Kidney (tissue), 14 donors: ENCODE data around the gene P2RX1. TPM values are rescaled to one million over a fixed set of nuclear protein-coding genes. Genes with fewer than 3 reads are reported as not detected.

Experiments
- DNase-seq, 5 donors: peaks; one replicate each; pipeline ENCODE4 v3.0.0-alpha.2; 2013 to 2020
- FAIRE-seq: peaks from 2 replicates; lab custom pipeline; 2012; peaks lifted over from hg19 to GRCh38; lab: Jason Lieb, UNC
- H3K27ac ChIP-seq, 2 donors: one replicate each; pipeline ENCODE4 v1.7.0; 2013; ENCODE audit warnings: low read depth in 2 of 2, low read length in 2 of 2, inconsistent platforms in 1 of 2
- H3K27me3 ChIP-seq: one replicate; pipeline ENCODE4 v1.7.1; 2013; ENCODE audit warnings: low read length, inconsistent platforms; ENCODE audit not compliant: control insufficient read depth, insufficient read depth
- H3K36me3 ChIP-seq, 3 donors: one replicate each; pipeline versions ENCODE4 v1.7.0 to v1.7.1; 2013; ENCODE audit warnings: low read length in 3 of 3, control low read depth in 1 of 3, inconsistent platforms in 1 of 3; ENCODE audit not compliant: insufficient read depth in 3 of 3, control insufficient read depth in 2 of 3
- H3K4me1 ChIP-seq, 3 donors: one replicate each; pipeline versions ENCODE4 v1.7.0 to v1.7.1; 2013; ENCODE audit warnings: low read length in 3 of 3, inconsistent platforms in 1 of 3, low read depth in 1 of 3; ENCODE audit not compliant: control insufficient read depth in 2 of 3, insufficient read depth in 2 of 3
- H3K4me3 ChIP-seq, 3 donors: one replicate each; pipeline versions ENCODE4 v1.7.0 to v1.8.1; 2013; ENCODE audit warnings: low read length in 3 of 3, control low read depth in 1 of 3, inconsistent platforms in 1 of 3
- H3K9ac ChIP-seq, 3 donors: one replicate each; pipeline versions ENCODE4 v1.7.0 to v1.7.1; 2013; ENCODE audit warnings: low read length in 3 of 3, control low read depth in 1 of 3, inconsistent platforms in 1 of 3
- H3K9me3 ChIP-seq, 3 donors: one replicate each; pipeline versions ENCODE4 v1.7.0 to v1.7.1; 2013; ENCODE audit warnings: low read length in 3 of 3, control low read depth in 1 of 3, inconsistent platforms in 1 of 3; ENCODE audit not compliant: control insufficient read depth in 2 of 3, insufficient read depth in 1 of 3
- intact Hi-C: fragments of 100-400 bp; cut with DNase I; formaldehyde crosslinking; loops from one replicate; pipeline ENCODE4 v1.11.1; 2022
- polyA plus RNA-seq: library from polyadenylated mRNA; stranded (reverse); fragments of 350-450 nt; fragmentation: Illumina TruSeq; extraction: RNeasy Lipid Tissue Mini Kit (QIAGEN cat#74804); gene quantifications from one replicate; pipeline ENCODE4 v1.2.3, GENCODE V29; 2014; ENCODE audit warnings: low read depth, low replicate concordance; ENCODE audit not compliant: insufficient read depth
- total RNA-seq: library from RNA; stranded (reverse); fragmentation: NEBNext Ultra II Directional; extraction: Animal tissue kit (Norgen Biotek cat#: 25700); gene quantifications from one replicate; pipeline ENCODE4 v1.2.1, GENCODE V29; 2021
- TF ChIP-seq, protein P1 (sequence below): IDR thresholded peaks from 3 replicates; pipeline ENCODE4 v1.5.1; 2012; ENCODE audit warnings: mild to moderate bottlenecking, moderate library complexity, borderline replicate concordance; ENCODE audit not compliant: insufficient read depth; ENCODE audit errors: extremely low read depth
- donor health status: control.
- donor health status: control.
- donor health status: control.
- donor health status: control.
- donor health status: control.
- donor health status: DM: yes; HTN: yes; CAD: no.
- donor health status: Normal renal cell carcinoma (clear cell type).

P2RX1 gene
- total and polyA plus RNA-seq, 2 donors from 2014 or later, result 3.1 to 11.2 TPM

- H3K9me3 ChIP-seq, result no peaks in the 10 kb centered on the region
- intact Hi-C loops, result no loop called here
- H3K4me1 ChIP-seq, result peaks cover 0 to 18% (median 13%) of the 10 kb centered on the region in 3 donors
- H3K36me3 ChIP-seq, result no peaks in the 10 kb centered on the region
- DNase-seq (peak in 1 of 5 donors; percentile 74), FAIRE-seq (no peak)
- peaks cover under 1% of the 10 kb centered on the region for H3K27me3 ChIP-seq
- H3K9ac ChIP-seq, result no peak overlapping the region
- H3K27ac ChIP-seq, result peak overlapping the region in 1 of 2 donors; percentile 1
- TF ChIP-seq, protein P1, sequence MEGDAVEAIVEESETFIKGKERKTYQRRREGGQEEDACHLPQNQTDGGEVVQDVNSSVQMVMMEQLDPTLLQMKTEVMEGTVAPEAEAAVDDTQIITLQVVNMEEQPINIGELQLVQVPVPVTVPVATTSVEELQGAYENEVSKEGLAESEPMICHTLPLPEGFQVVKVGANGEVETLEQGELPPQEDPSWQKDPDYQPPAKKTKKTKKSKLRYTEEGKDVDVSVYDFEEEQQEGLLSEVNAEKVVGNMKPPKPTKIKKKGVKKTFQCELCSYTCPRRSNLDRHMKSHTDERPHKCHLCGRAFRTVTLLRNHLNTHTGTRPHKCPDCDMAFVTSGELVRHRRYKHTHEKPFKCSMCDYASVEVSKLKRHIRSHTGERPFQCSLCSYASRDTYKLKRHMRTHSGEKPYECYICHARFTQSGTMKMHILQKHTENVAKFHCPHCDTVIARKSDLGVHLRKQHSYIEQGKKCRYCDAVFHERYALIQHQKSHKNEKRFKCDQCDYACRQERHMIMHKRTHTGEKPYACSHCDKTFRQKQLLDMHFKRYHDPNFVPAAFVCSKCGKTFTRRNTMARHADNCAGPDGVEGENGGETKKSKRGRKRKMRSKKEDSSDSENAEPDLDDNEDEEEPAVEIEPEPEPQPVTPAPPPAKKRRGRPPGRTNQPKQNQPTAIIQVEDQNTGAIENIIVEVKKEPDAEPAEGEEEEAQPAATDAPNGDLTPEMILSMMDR, result no peak
- H3K4me3 ChIP-seq, result no peak overlapping the region
These were observed 19.9 kb downstream of the P2RX1 start for GRCh38 chr17:3896108-3896967.

DNA sequence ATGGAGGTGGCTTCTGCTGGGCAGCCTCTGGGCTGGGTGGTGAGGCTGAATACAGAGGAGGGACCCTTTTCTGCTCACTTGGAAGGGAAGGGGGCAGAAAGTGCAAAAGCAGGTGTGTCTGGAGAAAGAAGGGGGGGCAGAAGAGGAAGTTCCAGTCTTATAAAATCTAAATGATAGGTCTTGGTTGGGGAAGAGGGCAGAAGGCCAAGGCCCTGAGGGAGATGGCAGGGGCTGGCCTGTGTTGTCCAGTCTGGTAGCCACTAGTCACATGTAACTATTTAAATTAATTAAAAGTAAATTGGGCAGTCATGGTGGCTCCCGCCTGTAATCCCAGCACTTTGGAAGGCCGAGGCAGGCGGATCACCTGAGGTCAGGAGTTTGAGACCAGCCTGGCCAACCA lies 20.9 kb downstream of the P2RX1 start:
- Histone ChIP-seq H3K4me3 (no peak overlapping the region), H3K27ac (peak overlapping the region; percentile 45 to 71), H3K36me3 (no peaks in the 10 kb centered on the region), H3K9me3 (no peaks in the 10 kb centered on the region), H3K4me1 (peaks cover 0 to 20% (median 13%) of the 10 kb centered on the region in 3 donors), H3K27me3 (peaks cover 2% of the 10 kb centered on the region), H3K9ac (no peak overlapping the region)
- DNase-seq (no peak), FAIRE-seq (no peak)
- TF ChIP-seq, protein P1, result no peak
- intact Hi-C loops, result no loop called here

DNA sequence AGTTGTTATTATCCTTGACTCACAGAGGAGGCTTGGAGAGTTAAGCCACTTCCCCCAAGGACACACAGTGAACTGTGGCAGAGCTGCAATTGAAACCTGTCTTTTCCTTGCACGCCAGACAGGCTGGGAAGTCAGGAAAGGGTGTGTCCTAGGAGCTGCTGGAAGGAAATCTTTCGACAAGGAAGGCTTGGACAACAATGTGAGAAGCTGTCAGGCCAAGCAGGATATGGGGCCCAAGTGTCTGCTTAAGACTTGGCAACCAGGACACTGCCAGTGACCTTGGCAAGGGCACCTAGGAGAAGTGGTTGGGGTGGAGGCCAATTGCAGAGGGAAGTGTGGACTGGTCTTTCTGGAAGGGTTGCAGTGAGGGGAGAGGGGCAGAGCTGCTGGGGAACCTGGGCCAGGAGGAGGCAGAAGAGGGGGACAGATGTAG lies 21.3 kb downstream of the P2RX1 start:
- Histone ChIP-seq H3K9me3 (no peaks in the 10 kb centered on the region), H3K4me1 (peaks cover 0 to 22% (median 13%) of the 10 kb centered on the region in 3 donors), H3K36me3 (no peaks in the 10 kb centered on the region), H3K27me3 (peaks cover 4% of the 10 kb centered on the region), H3K9ac (no peak overlapping the region), H3K4me3 (no peak overlapping the region), H3K27ac (peak overlapping the region; percentile 45 to 71)
- TF ChIP-seq, protein P1, result no peak
- intact Hi-C loops, result no loop called here
- no peak for FAIRE-seq
- DNase-seq, result peak in 3 of 5 donors; percentile 29 to 74 (median 63)
